HS-27A (cell line): ENCODE data around the gene SLC12A5.

Source experiments
- DNase-seq: peaks from one replicate; pipeline ENCODE4 v3.0.0-alpha.2; 2012; ENCODE audit warnings: low read depth, missing footprints

The SLC12A5 gene

GRCh38 chr20:46028110-46028509 lies 905 bp upstream of the SLC12A5 start:
- DNase-seq = no peak

GRCh38 chr20:46030284-46031013 lies 1.4 kb downstream of the SLC12A5 start:
- no peak for DNase-seq

GRCh38 chr20:46031014-46031569 lies 2.1 kb downstream of the SLC12A5 start:
- no peak for DNase-seq

- no peak for DNase-seq
These were observed 2.8 kb downstream of the SLC12A5 start for GRCh38 chr20:46031701-46032254.

- DNase-seq = no peak
These were observed 5.0 kb downstream of the SLC12A5 start for GRCh38 chr20:46034039-46034438.

GRCh38 chr20:46035253-46035652 lies 6.2 kb downstream of the SLC12A5 start:
- DNase-seq = no peak

GRCh38 chr20:46035713-46036112 lies 6.7 kb downstream of the SLC12A5 start:
- no peak for DNase-seq

- DNase-seq = no peak
These were observed 7.4 kb downstream of the SLC12A5 start for GRCh38 chr20:46036370-46036769.

- DNase-seq = no peak
These were observed 8.0 kb downstream of the SLC12A5 start for GRCh38 chr20:46037036-46037435.

- no peak for DNase-seq
These were observed 12.0 kb downstream of the SLC12A5 start for GRCh38 chr20:46040902-46041535.

- DNase-seq = no peak
These were observed 14.5 kb downstream of the SLC12A5 start for GRCh38 chr20:46043556-46043955.

GRCh38 chr20:46044896-46045295 lies 15.9 kb downstream of the SLC12A5 start:
- DNase-seq = no peak

- no peak for DNase-seq
These were observed 17.7 kb downstream of the SLC12A5 start for GRCh38 chr20:46046588-46047310.

GRCh38 chr20:46047821-46048220 lies 18.8 kb downstream of the SLC12A5 start:
- DNase-seq = no peak

- no peak for DNase-seq
These were observed 20.2 kb downstream of the SLC12A5 start for GRCh38 chr20:46049190-46049589.

- no peak for DNase-seq
These were observed 20.8 kb downstream of the SLC12A5 start for GRCh38 chr20:46049815-46050214.

- DNase-seq = no peak
These were observed 21.4 kb downstream of the SLC12A5 start for GRCh38 chr20:46050444-46050843.

GRCh38 chr20:46050885-46051284 lies 21.9 kb downstream of the SLC12A5 start:
- DNase-seq = no peak

- peak; percentile 5 for DNase-seq
These were observed 22.7 kb downstream of the SLC12A5 start for GRCh38 chr20:46051556-46052308.

- no peak for DNase-seq
These were observed 24.4 kb downstream of the SLC12A5 start for GRCh38 chr20:46053416-46053815.

- no peak for DNase-seq
These were observed 25.6 kb downstream of the SLC12A5 start for GRCh38 chr20:46054606-46055005.

- DNase-seq = no peak
These were observed 26.3 kb downstream of the SLC12A5 start for GRCh38 chr20:46055269-46055668.
